ENCODE results near the gene PHLPP1. TPM values are rescaled to one million over a fixed set of nuclear protein-coding genes. Genes with fewer than 3 reads are reported as not detected.

Gene PHLPP1
- total and polyA plus RNA-seq, 12 donors: 13.8 to 61.6 (median 37.8) TPM

DNA sequence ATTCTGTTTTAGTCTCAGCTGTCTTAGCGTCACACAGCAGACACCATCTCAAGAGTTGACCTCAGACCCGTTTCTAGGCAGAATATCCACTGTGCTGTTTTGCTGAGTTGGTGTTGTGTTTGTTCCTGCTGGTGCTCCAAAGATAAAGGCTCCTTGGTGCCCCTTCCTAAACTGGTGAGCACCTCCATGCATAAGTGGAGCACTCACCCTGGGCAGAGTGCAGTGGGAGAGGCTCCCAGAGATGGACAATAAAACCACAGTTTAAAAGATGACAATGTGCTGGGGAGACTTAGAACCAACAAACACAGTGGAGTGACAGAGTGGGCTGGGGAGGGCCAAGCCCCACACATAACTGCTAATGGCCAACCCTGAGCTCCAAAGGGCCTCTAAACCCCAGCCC is 271.1 kb downstream of the PHLPP1 start:
- Histone ChIP-seq H3K27ac (no peak overlapping the region), H3K4me1 (replicated peaks in 1 of 2) (peaks cover 3 to 7% of the 10 kb centered on the region in 2 donors), H3K27me3 (no peaks in the 10 kb centered on the region), H3K9me3 (replicated peaks in 1 of 3) (no peaks in the 10 kb centered on the region), H3K36me3 (replicated peaks in 1 of 2) (no peaks in the 10 kb centered on the region), H3K4me3 (no peak overlapping the region)
- no peak for DNase-seq
- 79 to 87% (median 83%) methylated on average over 1 to 2 of the region's 2 CpGs for WGBS, 4 donors
- TF ChIP-seq POLR2A (IDR thresholded peaks at IDR 0.05) (no peak), CTCF (IDR thresholded peaks at IDR 0.05) (no peak)
- intact Hi-C loops (cut with DNase I): loop anchor here (5.0 to 10.0 kb wide), 2 partner anchors 399 to 402 kb away; no protein-coding TSS in a partner anchor

GRCh38 chr18:62987055-62987830 is 271.9 kb downstream of the PHLPP1 start:
- intact Hi-C loops (cut with DNase I): loop anchor here (5.0 to 10.0 kb wide), 2 partner anchors 400 to 402 kb away; no protein-coding TSS in a partner anchor
- 86 to 91% (median 89%) methylated on average over 11 to 19 of the region's 19 CpGs for WGBS, 4 donors
- TF ChIP-seq POLR2A (IDR thresholded peaks at IDR 0.05) (no peak), CTCF (IDR thresholded peaks at IDR 0.05) (no peak)
- no peaks in the 10 kb centered on the region for H3K27me3 ChIP-seq
- H3K27ac ChIP-seq: no peak overlapping the region
- no peak for DNase-seq
- no peaks in the 10 kb centered on the region for H3K36me3 ChIP-seq (replicated peaks in 1 of 2)
- no peaks in the 10 kb centered on the region for H3K9me3 ChIP-seq (replicated peaks in 1 of 3)
- no peak overlapping the region for H3K4me3 ChIP-seq
- H3K4me1 ChIP-seq (replicated peaks in 1 of 2): peaks cover 3 to 4% of the 10 kb centered on the region in 2 donors

DNA sequence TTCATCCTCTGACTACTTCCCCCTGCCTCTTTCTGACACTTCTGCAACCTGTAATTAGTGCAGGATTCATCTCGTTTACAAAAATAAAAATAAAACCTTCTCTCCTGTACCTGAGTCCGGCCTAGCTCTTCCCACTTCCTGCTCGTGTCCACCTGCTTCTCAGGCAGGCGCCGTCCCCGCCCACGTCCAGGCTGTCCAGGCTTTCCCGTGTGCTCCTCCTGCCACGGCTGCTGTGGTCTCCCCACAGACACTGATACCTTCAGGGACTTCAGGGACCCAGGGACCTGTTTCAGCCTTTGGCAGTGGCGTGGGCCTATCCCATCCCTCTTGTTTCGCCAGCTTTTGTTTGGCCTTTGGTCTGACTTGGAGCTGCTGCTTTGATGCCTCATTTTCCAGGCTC is 272.5 kb downstream of the PHLPP1 start:
- intact Hi-C loops (cut with DNase I): loop anchor here (5.0 to 10.0 kb wide), 2 partner anchors 401 to 403 kb away; no protein-coding TSS in a partner anchor
- no peak for DNase-seq

More for the DNA sequence above, 272.5 kb downstream of the PHLPP1 start:
- Histone ChIP-seq H3K36me3 (replicated peaks in 1 of 2) (no peaks in the 10 kb centered on the region), H3K4me1 (replicated peaks in 1 of 2) (no peaks in the 10 kb centered on the region), H3K27me3 (no peaks in the 10 kb centered on the region), H3K9me3 (replicated peaks in 1 of 3) (no peaks in the 10 kb centered on the region), H3K27ac (no peak overlapping the region), H3K4me3 (peak overlapping the region in 1 of 4 donors; percentile 43)
- WGBS, 4 donors: 87 to 93% (median 88%) methylated on average over 11 of the region's 11 CpGs
- TF ChIP-seq CTCF (IDR thresholded peaks at IDR 0.05) (no peak), POLR2A (IDR thresholded peaks at IDR 0.05) (no peak)
